Activated gamma-delta T cell treated with Interleukin-2 at 50 U/mL for 16 hours (primary cell): ENCODE measurements around the gene TXNL1.
A peak's percentile ranks its signal among the peaks of the same experiment; 100 is the strongest.
"Not testable (repeated sequence)": the region's sequence is repeated elsewhere in the genome, so short reads cannot be mapped to it uniquely, and the experiment has no call there.

Experiments
- DNase-seq: peaks from one replicate; pipeline ENCODE4 v3.0.0-alpha.2; 2020

TXNL1 gene

GRCh38 chr18:56638232-56639103 is at the start of gene TXNL1:
TSS of gene TXNL1 (minus strand) at chr18:56638592. CDS start at chr18:56638440, 152 bp downstream.
- DNase-seq: peak; percentile 99

- no peak for DNase-seq
Observed at GRCh38 chr18:56684277-56684676, 45.9 kb upstream of the TXNL1 start.

- no peak for DNase-seq
Observed at GRCh38 chr18:56678836-56679565, 40.6 kb upstream of the TXNL1 start.

GRCh38 chr18:56676639-56677038 is 38.2 kb upstream of the TXNL1 start:
- no peak for DNase-seq

GRCh38 chr18:56672981-56673380 is 34.6 kb upstream of the TXNL1 start:
- no peak for DNase-seq

GRCh38 chr18:56672391-56672790 is 34.0 kb upstream of the TXNL1 start:
- no peak for DNase-seq

GRCh38 chr18:56662902-56663301 is 24.5 kb upstream of the TXNL1 start:
- no peak for DNase-seq

GRCh38 chr18:56662502-56662901 is 24.1 kb upstream of the TXNL1 start:
- no peak for DNase-seq

GRCh38 chr18:56662063-56662408 is 23.6 kb upstream of the TXNL1 start:
- no peak for DNase-seq

GRCh38 chr18:56661360-56662062 is 23.1 kb upstream of the TXNL1 start:
- no peak for DNase-seq

- DNase-seq: no peak
Observed at GRCh38 chr18:56660655-56661054, 22.3 kb upstream of the TXNL1 start.

- no peak for DNase-seq
Observed at GRCh38 chr18:56659111-56659510, 20.7 kb upstream of the TXNL1 start.

- DNase-seq: no peak
Observed at GRCh38 chr18:56658261-56658660, 19.9 kb upstream of the TXNL1 start.

GRCh38 chr18:56654280-56654679 is 15.9 kb upstream of the TXNL1 start:
- DNase-seq: not testable (repeated sequence)

GRCh38 chr18:56652802-56653201 is 14.4 kb upstream of the TXNL1 start:
- DNase-seq: no peak

- no peak for DNase-seq
Observed at GRCh38 chr18:56651771-56652092, 13.3 kb upstream of the TXNL1 start.

- peak; percentile 92 for DNase-seq
Observed at GRCh38 chr18:56650944-56651770, 12.8 kb upstream of the TXNL1 start, which contains the start of gene WDR7. TSS of gene WDR7 (plus strand) at chr18:56651359. CDS start at chr18:56672516, 21,157 bp downstream.

GRCh38 chr18:56649996-56650395 is 11.6 kb upstream of the TXNL1 start:
- DNase-seq: no peak

GRCh38 chr18:56647951-56648893 is 9.8 kb upstream of the TXNL1 start:
- DNase-seq: no peak

- DNase-seq: no peak
Observed at GRCh38 chr18:56647071-56647470, 8.7 kb upstream of the TXNL1 start.

GRCh38 chr18:56645415-56646016 is 7.1 kb upstream of the TXNL1 start:
- DNase-seq: no peak
